Brain pericyte (primary cell): ENCODE measurements around the gene PHF21A.
"Not testable (repeated sequence)": the region's sequence is repeated elsewhere in the genome, so short reads cannot be mapped to it uniquely, and the experiment has no call there.

Source experiments
- DNase-seq: peaks from one replicate; pipeline ENCODE4 v3.0.0-alpha.2; 2012; ENCODE audit warnings: low read depth, low spot score

The PHF21A gene

GRCh38 chr11:45921561-45922424, 199.5 kb downstream of the PHF21A start:
- DNase-seq = no peak

GRCh38 chr11:45920531-45921477, 200.4 kb downstream of the PHF21A start:
- no peak for DNase-seq

GRCh38 chr11:45919806-45920530, 201.3 kb downstream of the PHF21A start:
- no peak for DNase-seq

GRCh38 chr11:45918962-45919675, 202.1 kb downstream of the PHF21A start:
- no peak for DNase-seq

- DNase-seq = no peak
Observed at GRCh38 chr11:45918331-45918941, 202.8 kb downstream of the PHF21A start.

GRCh38 chr11:45917623-45918330, 203.5 kb downstream of the PHF21A start, which contains the start of gene PEX16:
Gene PEX16, minus strand, starts transcription at chr11:45917877. Its CDS starts 66 bp downstream, at chr11:45917811.
- DNase-seq = peak; percentile 98

GRCh38 chr11:45917286-45917622, 204.0 kb downstream of the PHF21A start:
- DNase-seq = no peak

- no peak for DNase-seq
Observed at GRCh38 chr11:45915446-45915845, 205.8 kb downstream of the PHF21A start.

GRCh38 chr11:45913942-45914635, 207.2 kb downstream of the PHF21A start:
- DNase-seq = no peak

GRCh38 chr11:45913514-45913913, 207.7 kb downstream of the PHF21A start:
- no peak for DNase-seq

GRCh38 chr11:45910623-45911022, 210.6 kb downstream of the PHF21A start:
- no peak for DNase-seq

- DNase-seq = no peak
Observed at GRCh38 chr11:45909594-45910475, 211.4 kb downstream of the PHF21A start.

GRCh38 chr11:45907911-45908370, 213.3 kb downstream of the PHF21A start:
- DNase-seq = no peak

GRCh38 chr11:45906965-45907611, 214.2 kb downstream of the PHF21A start, which contains the start of gene FREY1:
Gene FREY1, minus strand, starts transcription at chr11:45907271. Its CDS starts 26 bp downstream, at chr11:45907245.
- no peak for DNase-seq

GRCh38 chr11:45906096-45906682, 215.1 kb downstream of the PHF21A start:
- no peak for DNase-seq

- not testable (repeated sequence) for DNase-seq
Observed at GRCh38 chr11:45905576-45905975, 215.7 kb downstream of the PHF21A start.

- DNase-seq = no peak
Observed at GRCh38 chr11:45905095-45905494, 216.2 kb downstream of the PHF21A start.
